Stimulated activated CD4-positive, alpha-beta T cell treated with anti-CD3 and anti-CD28 coated beads, TNF-alpha, amount 100 ng/mL, for 24 hours (primary cell): Measurements from ENCODE around the gene KLF6.
"Not testable (repeated sequence)": the region's sequence is repeated elsewhere in the genome, so short reads cannot be mapped to it uniquely, and the experiment has no call there.

ENCODE experiments used
- DNase-seq, 3 experiments: peaks; one replicate each; pipeline ENCODE4 v3.0.0-alpha.2; 2020; ENCODE audit warnings: low read depth in 3 of 3

The KLF6 gene

DNA sequence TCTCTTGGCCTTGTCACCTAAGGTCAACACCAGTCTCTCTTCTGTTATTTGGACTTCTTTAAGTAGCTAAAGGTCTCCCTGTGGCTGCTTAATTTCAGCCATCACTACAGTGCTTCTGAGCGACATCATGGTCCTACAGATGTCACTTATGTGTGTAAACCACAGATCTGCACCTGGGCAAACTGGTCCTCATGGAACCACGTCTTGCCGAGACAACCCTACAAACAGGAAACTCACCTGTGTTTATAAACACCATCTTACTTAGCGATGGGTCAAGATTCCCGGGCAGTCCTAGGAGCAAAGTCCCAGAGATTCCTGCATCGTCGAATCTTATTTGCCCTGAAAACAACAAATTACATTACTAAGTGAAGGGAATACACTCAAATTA, 27.8 kb downstream of the KLF6 start:
- no peak for DNase-seq

DNA sequence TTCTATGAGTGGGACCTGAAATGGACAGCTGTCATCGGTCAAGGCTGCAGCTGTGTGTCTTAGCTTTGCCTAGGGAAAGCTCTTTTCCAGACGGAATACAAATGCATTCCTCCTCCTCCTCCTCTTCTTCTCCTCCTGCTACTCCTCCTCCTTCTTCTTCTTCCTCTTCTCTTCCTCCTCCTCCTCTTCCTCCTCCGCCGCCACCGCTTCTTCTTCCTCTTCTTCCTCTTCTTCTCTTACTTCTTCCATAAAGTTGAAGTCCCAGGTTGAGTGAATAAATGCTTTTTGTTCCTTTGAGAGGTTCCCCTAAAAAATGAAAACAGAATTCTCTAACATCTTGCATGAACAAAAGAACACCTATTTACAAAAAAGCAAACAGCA, 28.7 kb downstream of the KLF6 start:
- no peak for DNase-seq

DNA sequence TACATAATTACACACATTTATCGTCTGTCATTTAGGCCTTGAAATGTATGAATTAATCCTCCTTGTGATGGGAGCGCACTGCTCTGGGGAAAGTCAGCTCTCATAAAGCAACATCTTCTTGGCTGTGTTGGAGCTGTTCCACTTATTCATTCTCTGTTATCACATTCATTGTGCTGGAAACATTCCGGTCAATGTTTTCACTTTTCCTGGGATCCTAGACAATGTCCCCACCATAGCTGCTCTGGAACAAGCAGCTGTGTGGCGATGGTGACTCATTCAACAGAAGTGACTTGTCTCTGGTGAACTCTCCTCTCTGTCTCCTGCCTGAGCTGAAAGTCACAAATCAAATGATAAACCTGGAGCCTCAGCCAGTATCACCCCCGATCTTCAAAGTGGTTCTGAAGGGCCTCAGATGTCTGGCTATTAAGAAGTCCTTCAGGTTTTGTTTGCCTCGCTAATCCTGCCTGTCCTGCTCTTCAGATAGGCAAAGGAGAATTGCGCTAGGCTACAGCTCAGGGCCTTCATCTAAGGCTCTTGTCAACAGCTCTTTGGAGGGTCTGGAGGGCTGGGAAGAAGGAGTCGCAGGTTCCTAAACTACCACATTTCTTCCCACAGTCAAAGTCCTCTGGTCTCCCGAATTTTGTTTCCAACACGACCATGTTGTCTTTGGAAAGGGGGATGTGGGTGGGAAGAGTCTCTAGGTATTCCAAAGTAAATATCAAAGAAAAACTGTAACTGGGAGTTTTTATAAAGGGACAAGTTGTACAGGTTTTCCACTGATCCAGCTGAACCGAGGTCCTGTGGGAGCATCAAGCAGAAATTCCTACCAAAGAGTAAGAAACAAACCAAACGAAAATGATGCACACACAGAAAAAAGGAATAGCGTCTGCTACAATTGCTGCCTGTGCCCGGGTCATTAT, 29.3 kb downstream of the KLF6 start:
- no peak for DNase-seq

DNA sequence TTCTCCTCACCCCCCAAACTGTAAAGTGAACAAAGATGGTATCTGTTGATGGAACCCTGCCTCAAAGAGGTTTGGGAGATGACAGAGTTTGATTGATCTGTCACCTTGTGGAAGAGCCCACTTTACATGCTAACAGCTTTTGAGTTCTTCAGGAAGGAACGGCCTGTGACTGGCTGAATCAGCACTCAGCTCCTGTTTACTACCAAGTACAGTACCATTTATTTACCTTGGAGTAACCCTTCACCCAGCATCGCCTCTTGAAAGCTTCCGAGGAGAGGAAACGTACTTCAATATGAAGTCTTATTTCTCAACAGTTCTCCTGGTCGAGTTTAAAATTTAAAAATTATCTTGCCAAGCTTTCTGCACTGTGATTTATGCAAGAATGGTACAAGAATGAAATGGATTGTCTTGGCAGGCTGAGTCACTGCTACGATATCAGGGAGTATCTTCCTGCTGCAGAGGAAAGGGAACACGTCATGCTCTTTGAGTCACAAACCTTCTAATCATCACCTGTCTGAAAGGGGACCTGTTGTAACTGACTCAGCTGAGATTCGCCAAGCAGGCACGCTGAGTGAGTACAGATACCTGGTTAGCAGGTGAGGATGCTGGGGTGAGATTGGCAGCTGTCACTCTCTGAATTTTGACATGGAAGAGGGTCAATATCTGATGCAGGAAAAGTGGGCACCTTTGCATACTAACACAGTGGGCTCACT, 30.1 kb downstream of the KLF6 start:
- DNase-seq: no peak

DNA sequence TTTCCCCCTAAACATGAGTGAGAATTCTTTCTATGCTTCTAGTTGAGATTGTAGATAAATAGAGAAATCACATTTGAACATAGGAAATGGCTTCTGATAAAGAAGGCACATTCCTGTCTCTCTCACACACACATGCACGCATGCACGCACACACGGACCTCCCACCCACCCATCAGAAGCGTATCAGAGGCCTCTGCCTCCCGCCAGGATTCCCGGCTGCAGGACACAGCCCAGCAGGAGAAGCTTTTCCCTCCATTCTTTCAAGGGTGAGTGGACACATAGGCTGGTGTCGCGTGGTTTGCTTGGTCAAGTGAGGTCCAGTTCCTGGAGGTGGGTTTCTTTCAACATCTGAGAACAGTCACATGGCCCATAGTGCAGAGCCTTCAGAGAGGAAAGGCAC, 34.2 kb downstream of the KLF6 start:
- DNase-seq: no peak

DNA sequence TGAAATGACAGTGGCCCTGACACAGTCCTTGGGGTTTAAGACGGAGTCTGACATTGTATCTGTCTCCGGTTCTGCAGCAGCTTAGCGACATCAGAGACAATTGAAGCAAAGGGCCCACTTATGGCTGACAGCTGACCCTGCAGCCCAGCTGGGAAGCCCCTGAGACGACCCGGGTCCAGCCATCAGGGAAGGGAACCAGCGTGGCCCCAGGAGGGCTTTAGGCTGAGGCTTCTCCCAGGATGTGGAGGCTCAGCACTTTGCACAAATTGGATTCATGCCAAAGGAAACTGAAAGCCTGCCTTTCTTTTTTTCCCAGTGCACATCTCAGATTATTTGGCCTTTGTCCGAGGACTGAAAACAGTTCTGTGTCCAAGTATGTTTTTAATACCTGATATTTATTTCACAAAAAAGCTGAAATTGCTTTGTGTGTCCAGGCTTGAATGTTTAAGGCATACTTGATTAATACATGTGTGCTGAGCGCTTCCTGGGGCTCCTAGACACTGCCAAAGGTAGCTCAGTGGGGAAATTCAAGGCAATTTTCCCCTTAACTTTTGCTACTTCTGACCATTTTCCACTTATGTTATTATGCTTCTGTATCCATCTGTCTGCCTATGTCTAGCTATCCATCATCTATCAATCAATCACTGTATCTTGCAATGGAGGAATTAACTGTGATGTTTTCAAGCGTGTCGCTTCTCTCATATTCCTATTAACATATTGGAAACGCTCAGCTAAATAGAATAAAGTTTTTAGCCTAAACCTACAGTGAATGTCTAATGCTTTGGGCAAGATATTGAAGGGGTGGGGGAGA, 34.8 kb downstream of the KLF6 start:
- no peak for DNase-seq

DNA sequence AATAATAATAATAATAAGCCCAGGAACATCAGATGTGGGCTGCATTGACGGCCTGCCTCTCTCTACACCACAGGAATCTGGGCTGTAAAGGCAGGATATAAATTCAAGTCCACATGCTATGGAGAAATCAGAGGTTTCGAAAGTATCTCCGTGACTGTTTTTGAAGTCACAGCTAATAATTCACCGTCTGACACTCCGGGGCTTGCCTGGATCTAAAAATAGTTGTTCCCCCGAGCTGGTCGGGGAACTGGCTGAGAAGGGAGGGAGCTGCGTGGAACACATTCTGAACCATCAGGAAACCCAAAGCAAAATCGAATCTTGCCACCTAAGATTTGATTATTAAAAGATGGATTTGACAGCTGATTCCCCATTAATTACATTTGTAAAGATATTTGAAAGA, 35.4 kb downstream of the KLF6 start:
- no peak for DNase-seq

DNA sequence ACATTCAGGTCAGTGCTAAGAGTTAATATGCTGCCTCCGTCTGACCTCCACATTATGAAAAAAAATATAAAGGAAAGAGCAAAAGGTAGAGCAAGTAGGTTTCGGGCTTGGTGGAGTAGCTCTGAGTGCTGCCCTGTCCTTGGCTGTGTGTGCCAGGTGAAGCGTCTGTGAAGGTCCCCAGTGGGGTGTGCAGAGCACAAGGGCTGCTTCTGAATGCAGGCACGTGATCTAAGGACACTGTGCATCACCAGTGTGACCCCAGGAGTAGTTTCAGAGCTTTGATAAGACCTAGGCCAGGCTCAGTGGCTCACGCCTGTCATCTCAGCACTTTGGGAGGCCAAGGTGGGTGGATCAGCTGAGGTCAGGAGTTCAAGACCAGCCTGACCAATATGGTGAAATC, 36.0 kb downstream of the KLF6 start:
- DNase-seq: no peak

DNA sequence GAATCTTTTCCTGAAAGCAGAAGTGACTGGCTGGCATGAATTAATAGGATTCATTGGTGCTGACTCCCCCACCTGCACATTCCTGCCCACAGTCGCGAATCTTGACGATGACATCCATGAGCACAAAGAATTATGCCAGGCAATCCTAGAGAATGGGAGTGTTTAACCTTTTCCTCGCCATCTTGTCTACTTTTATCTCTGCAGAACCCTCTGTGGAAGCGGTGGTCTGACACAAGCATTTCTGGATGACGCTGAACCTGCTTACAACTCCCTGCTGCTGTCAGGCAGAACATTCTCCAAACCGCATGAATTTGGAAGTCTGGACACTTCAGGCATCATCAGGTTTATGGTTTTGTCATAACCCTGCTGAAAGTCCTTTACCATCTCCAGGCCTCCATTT, 36.5 kb downstream of the KLF6 start:
- no peak for DNase-seq

DNA sequence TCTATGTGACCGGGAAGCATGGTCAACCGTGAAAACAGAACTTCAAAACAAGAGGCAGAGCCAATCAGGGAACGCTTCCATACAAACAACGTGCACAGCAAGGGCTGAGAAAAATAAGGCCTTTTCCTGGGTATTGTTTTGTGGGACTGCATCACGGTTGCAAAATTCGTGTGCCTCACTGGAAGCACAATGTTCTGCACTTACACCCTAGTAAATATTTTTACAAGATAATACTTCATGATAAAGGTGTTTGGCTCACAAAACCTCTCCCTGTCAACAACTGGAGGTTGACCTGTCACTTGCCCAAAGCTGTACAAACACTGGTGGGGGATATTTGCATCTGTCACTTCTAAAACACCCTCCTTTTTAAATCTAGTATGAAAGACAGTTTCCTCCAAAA, 37.0 kb downstream of the KLF6 start:
- DNase-seq: no peak

DNA sequence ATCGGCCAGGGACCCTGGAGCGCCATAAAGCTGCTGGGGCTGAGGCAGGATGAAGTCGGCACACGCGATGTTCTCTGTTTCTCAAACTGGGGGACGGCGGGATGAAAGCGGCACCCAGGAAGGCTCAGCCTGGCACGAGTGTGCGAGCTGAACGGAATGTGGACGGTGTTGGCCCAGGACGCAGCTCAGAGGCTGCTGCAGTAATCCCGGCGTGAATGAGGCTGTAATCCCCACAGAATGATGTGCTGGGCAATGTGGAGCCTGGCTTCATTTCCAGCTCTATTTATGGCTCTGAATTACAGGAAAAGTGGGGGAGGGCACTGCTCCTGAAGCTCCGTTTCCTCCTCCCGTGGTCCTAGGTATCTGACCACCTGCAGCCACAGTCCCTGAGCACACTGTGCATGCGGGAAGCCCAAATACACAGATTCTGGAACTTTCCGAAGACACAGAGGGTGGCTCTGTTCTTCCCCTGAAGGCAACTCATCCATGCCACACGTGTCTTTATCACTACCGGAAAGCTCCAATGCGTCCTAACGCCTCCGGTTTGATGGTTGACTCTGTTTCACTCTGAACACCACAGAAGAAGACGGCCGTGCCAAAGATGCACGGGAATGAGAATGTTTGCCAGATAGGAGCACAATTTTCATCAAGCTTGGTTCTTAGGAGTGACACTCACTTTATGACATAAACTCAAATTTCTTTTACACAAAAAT, 37.6 kb downstream of the KLF6 start:
- no peak for DNase-seq

DNA sequence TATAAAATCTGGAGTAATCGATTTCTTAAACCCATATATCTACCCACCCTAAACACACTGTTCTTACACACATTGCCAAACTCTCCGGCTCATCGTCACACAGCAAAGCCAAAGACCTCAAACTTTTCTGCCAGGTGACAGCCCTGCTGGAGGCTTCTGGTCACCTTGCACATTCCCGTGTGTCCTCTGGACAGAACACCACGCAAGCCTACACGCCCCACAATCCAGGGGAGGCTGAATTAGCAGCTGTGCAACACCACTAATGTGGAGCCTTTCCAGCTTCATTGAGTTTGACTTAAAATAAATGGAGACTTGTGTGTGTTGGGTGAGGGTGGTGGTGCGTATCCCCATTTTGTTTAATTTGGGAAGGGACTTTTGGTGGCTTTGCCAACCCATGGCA, 38.4 kb downstream of the KLF6 start:
- DNase-seq: no peak

DNA sequence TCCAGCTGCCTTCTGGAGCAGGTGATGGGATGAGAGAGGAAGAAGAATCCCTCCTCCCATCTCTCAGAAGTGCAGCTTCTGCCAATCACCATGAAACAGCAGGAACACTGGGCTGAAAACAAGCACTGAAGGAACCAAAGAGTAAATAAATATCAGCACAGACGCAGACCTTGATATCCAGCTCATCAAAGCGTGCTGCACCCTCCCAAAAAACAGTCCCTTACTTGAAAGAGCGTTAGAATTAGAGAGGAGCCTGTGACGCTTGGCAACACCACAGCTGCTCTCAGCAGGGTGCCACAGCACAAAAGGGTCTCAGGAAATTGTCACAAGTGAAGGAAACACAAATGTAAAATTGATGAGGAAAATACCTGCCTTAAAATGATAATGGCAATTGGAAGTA, 39.5 kb downstream of the KLF6 start:
- no peak for DNase-seq

DNA sequence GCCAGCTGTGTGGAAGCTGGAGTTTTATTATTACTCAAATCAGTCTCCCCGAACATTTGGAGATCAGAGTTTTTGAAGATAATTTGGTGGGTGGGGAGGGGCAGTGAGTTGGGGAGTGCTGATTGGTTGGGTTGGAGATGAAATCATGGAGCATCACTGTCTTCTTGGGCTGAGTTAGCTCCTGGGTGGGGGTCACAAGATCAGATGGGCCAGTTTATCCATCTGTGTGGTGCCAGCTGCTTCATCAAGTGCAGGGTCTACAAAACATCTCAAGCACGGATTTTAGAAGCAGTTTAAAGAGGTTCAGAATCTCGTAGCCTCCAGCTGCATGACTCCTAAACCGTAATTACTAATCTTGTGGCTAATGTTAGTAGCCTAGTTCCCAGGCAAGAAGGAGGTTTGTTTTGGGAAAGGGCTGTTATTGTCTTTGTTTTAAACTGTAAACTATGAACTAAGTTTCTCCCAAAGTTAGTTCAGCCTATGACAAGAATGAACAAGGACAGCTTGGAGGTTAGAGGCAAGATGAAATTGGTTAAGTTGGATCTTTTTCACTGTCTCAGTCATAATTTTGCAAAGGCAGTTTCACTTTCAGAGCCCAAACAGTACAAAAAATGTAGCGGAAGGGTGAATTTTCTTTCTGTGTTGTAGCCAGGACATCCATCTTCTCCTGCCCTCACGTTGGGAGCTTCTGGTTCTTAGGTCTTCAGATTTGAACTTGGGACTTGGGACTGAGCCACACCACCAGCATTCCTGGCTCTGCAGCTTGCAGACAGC, 43.1 kb downstream of the KLF6 start:
- DNase-seq: no peak

DNA sequence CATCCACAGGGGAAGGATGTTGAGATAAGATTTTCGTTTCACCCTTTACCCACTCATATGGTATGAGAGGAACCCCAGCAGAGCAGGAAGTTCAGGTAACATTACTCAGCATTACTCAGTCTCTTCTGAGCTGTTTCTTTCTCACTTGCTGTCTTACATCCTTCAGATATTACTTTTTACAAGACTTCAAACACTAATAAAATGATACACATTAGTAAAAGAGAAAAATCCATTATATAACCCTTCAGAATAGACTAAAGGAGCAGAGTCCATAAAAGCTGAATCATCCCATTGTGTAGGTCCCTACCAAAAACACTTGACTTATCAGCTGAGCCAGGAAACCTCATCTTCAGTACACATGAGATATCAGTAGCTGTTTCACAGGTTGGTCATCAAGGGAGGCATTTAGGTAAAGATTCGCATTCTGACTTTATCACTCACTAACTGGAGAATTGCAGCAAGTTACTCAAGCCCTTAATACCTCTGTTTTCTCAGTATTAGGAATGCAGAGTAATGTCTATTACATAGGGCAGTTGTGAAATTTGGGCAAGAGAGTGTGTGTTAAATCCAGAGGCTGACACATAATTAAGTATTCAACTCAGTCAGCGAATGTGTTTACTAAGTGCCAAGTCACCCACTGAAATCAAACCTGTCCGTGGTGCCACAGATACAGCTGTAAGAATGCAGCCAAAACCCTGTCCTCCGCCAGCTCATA, 44.7 kb downstream of the KLF6 start:
- DNase-seq: no peak

DNA sequence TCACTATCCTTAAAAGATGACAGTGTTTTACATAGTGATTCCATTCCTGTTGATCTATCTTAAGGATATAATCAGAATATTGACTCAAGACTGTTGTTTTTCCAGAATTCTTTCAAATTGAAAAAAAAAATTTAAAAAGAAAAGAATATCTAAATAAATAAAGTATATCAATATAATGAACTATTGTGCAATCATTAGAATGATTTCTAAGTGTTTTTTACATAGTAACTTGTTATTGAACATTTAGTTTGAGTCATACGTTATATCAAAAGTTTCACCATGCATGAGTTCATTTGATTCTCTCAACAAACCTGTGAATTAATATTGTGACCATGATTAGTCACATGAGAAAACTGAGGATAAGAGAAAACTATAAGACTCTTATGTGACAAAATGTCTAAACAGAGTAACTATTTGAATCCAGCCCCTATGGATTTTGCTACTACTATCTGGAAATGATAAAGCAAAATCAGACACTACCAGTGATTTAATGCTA, 46.1 kb downstream of the KLF6 start:
- DNase-seq: no peak

DNA sequence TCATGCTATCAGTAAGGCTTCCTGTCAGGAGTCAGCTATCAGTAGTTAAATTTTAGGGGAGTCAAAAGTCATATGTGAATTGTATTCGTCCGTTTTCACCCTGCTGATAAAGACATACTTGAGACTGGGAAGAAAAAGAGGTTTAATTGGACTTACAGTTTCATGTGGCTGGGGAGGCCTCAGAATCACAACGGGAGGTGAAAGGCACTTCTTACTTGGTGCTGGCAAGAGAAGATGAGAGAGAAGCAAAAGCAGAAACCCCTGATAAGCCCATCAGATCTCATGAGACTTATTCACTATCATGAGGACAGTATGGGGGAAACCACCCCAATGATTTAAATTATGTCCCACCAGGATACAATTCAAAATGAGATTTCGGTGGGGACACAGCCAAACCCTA, 47.1 kb downstream of the KLF6 start:
- no peak for DNase-seq

DNA sequence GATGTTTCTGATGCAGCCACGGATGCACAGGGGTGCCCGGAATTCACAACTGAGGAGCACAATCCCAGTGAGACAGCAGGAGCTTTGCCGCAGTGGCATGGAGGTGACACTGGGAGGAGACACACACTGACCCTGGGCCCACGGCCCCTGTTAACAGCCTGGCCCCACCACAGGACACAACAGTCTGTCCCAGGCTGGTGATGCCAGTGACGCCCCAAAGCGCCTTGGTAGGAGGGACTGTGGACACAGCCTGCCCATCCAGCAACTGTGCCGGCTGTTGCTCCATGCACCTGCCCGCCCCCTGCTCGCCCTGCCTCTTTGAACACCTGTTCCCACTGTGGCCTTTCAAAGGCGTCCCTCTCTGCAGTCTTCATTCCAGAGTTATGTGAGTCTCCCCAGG, 49.8 kb downstream of the KLF6 start:
- no peak for DNase-seq

DNA sequence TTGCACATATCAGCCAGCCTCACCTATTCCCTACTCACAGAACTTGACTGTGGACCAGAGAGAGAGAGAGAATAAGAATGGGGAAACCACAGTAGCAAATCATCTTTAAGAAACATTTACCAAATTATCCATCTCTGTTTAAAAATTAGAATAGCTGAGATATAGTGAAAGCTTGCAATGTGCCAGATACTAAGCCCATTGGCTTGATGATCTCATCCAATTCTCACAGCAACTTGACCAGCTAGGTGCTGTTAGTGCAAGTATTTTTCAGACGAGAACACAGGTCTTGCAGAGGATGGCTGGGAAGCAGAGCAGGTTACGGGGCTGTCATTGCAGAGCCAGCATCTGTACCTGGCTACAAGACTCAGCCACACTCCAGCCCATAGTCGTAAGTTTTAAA, 50.9 kb downstream of the KLF6 start:
- no peak for DNase-seq

DNA sequence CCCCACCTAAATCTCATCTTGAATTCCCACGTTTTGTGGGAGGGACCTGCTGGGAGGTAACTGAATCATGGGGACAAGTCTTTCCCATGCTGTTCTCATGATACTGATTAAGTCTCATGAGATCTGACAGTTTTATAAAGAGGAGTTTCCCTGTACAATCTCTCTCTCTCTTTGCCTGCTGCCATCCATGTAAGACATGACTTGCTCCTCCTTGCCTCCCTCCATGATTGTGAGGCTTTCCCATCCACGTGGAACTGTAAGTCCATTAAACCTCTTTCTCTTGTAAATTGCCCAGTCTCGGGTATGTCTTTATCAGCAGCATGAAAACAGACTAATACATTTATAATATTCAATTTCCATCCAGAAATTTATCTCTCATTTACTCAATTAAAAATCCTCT, 52.8 kb downstream of the KLF6 start:
- DNase-seq: not testable (repeated sequence)
